Neural cell (in vitro differentiated cells): Measurements from ENCODE around the gene AP4S1. TPM values are rescaled to one million over a fixed set of nuclear protein-coding genes. Genes with fewer than 3 reads are reported as not detected.

Experiments
- H2AFZ ChIP-seq: fragments of 200-600, 300-800 bp; sonication (generic), shearing (Covaris generic); 2 replicates; pipeline ENCODE4 v1.6.0; 2014; ENCODE audit warnings: low read depth, mild to moderate bottlenecking, antibody characterized with exemption, low read length, moderate library complexity
- H3F3A ChIP-seq: fragments of 200-600 bp; shearing (Covaris generic); 2 replicates; pipeline ENCODE4 v1.6.1; 2016; ENCODE audit warnings: mild to moderate bottlenecking, moderate library complexity, mixed read lengths, antibody characterized with exemption, low read length; ENCODE audit not compliant: insufficient read depth, poor library complexity, severe bottlenecking
- H3K27ac ChIP-seq: fragments of 200-600, 300-800 bp; sonication (generic), shearing (Covaris generic); 2 replicates; pipeline ENCODE4 v1.5.1; 2014; ENCODE audit warnings: mild to moderate bottlenecking, low read length, moderate library complexity
- H3K27me3 ChIP-seq: fragments of 300-800, 200-600 bp; sonication (generic), shearing (Covaris generic); 2 replicates; pipeline ENCODE4 v1.6.0; 2014; ENCODE audit warnings: mild to moderate bottlenecking, low read depth, low read length, moderate library complexity; ENCODE audit not compliant: insufficient read depth
- H3K36me3 ChIP-seq: fragments of 300-800, 200-600 bp; sonication (generic), shearing (Covaris generic); 2 replicates; pipeline ENCODE4 v1.5.1; 2014; ENCODE audit warnings: mild to moderate bottlenecking, antibody characterized with exemption, low read length, moderate library complexity; ENCODE audit not compliant: insufficient read depth
- H3K4me2 ChIP-seq: fragments of 300-800, 200-600 bp; sonication (generic), shearing (Covaris generic); 2 replicates; pipeline ENCODE4 v1.6.0; 2014; ENCODE audit warnings: mild to moderate bottlenecking, low read length
- H3K4me3 ChIP-seq: fragments of 300-800, 200-600 bp; sonication (generic), shearing (Covaris generic); 2 replicates; pipeline ENCODE4 v1.5.1; 2014; ENCODE audit warnings: mild to moderate bottlenecking, low read length, moderate library complexity
- H3K79me2 ChIP-seq: fragments of 200-600 bp; shearing (Covaris generic); replicated peaks from 2 replicates; pipeline ENCODE4 v1.6.0; 2014; ENCODE audit warnings: mild to moderate bottlenecking, low read length, moderate library complexity; ENCODE audit not compliant: insufficient read depth
- H3K9ac ChIP-seq: fragments of 300-800, 200-600 bp; sonication (generic), shearing (Covaris generic); 2 replicates; pipeline ENCODE4 v1.6.1; 2016; ENCODE audit warnings: mild to moderate bottlenecking, low read length, mixed read lengths
- H3K9me2 ChIP-seq: fragments of 200-600 bp; shearing (Covaris generic); 2 replicates; pipeline ENCODE4 v1.6.1; 2016; ENCODE audit warnings: mild to moderate bottlenecking, low read length, mixed read lengths; ENCODE audit not compliant: insufficient read depth
- H3K9me3 ChIP-seq: fragments of 200-600, 300-800 bp; sonication (generic), shearing (Covaris generic); 2 replicates; pipeline ENCODE4 v1.6.1; 2016; ENCODE audit warnings: mild to moderate bottlenecking, mixed run types, low read length, moderate library complexity, mixed read lengths
- H4K20me1 ChIP-seq: fragments of 200-600 bp; shearing (Covaris generic); 2 replicates; pipeline ENCODE4 v1.6.1; 2016; ENCODE audit warnings: mild to moderate bottlenecking, mixed run types; ENCODE audit not compliant: insufficient read depth
- CTCF ChIP-seq: fragments of 450-650 bp; IDR thresholded peaks from 2 replicates; pipeline ENCODE4 v1.5.1; 2014; ENCODE audit warnings: antibody characterized with exemption, mild to moderate bottlenecking, moderate library complexity; ENCODE audit not compliant: poor library complexity, severe bottlenecking
- EP300 ChIP-seq: fragments of 450-650 bp; conservative IDR thresholded peaks from 2 replicates; pipeline ENCODE4 v1.6.1; 2014; ENCODE audit warnings: antibody characterized with exemption, mild to moderate bottlenecking, moderate library complexity; ENCODE audit not compliant: poor library complexity, severe bottlenecking
- EZH2 ChIP-seq: fragments of 200-600, 300-800 bp; shearing (Covaris generic), sonication (generic); IDR thresholded peaks from 2 replicates; pipeline ENCODE4 v1.6.1; 2014; ENCODE audit warnings: antibody characterized with exemption, low read length, borderline replicate concordance, mild to moderate bottlenecking; ENCODE audit not compliant: insufficient read depth, poor library complexity, severe bottlenecking
- MXI1 ChIP-seq: fragments of 450-650 bp; conservative IDR thresholded peaks from 2 replicates; pipeline ENCODE4 v1.6.1; 2014; ENCODE audit warnings: antibody characterized with exemption, mild to moderate bottlenecking; ENCODE audit not compliant: poor library complexity, severe bottlenecking
- POLR2AphosphoS5 ChIP-seq: IDR thresholded peaks from 2 replicates; pipeline ENCODE4 v1.6.1; 2012
- RAD21 ChIP-seq: fragments of 450-650 bp; conservative IDR thresholded peaks from 2 replicates; pipeline ENCODE4 v1.6.1; 2014; ENCODE audit warnings: antibody characterized with exemption, mild to moderate bottlenecking, moderate library complexity
- REST ChIP-seq: IDR thresholded peaks from 2 replicates; pipeline ENCODE4 v1.6.1; 2012; ENCODE audit warnings: borderline replicate concordance
- SMC3 ChIP-seq: fragments of 450-650 bp; conservative IDR thresholded peaks from 2 replicates; pipeline ENCODE4 v1.6.1; 2014; ENCODE audit warnings: antibody characterized with exemption, mild to moderate bottlenecking, moderate library complexity; ENCODE audit not compliant: poor library complexity
- TAF1 ChIP-seq: IDR thresholded peaks from 2 replicates; pipeline ENCODE4 v1.6.1; 2012; ENCODE audit warnings: low read depth
- polyA plus RNA-seq: library from polyadenylated mRNA; depleted of rRNA; stranded (reverse); fragments of >200 nt; gene quantifications from 2 replicates; pipeline ENCODE4 v1.2.3, GENCODE V29; 2014

Gene AP4S1
- polyA plus RNA-seq, 1 donor from 2014 or later, result 20.8 TPM

GRCh38 chr14:31125231-31125630 is 99.8 kb downstream of the AP4S1 start:
- H3K4me3 ChIP-seq, result no peak overlapping the region
- no peak overlapping the region for H3K27ac ChIP-seq
- H3K9ac ChIP-seq, result no peak overlapping the region
- H3K27me3 ChIP-seq, result no peaks in the 10 kb centered on the region
- H2AFZ ChIP-seq, result no peak overlapping the region
- TF ChIP-seq SMC3 (no peak), MXI1 (no peak), EP300 (no peak)
- H3K79me2 ChIP-seq, result no peaks in the 10 kb centered on the region
- peaks cover 19% of the 10 kb centered on the region for H3K36me3 ChIP-seq
- H3K9me3 ChIP-seq, result no peaks in the 10 kb centered on the region
- no peak overlapping the region for H3K4me2 ChIP-seq
- no peaks in the 10 kb centered on the region for H4K20me1 ChIP-seq
- H3F3A ChIP-seq, result no peaks in the 10 kb centered on the region
- H3K9me2 ChIP-seq, result no peaks in the 10 kb centered on the region

GRCh38 chr14:31126680-31127079 is 101.2 kb downstream of the AP4S1 start:
- TF ChIP-seq POLR2AphosphoS5, result no peak
- TF ChIP-seq EP300, result no peak
- TF ChIP-seq EZH2, result no peak
- no peak for TF ChIP-seq SMC3
- TF ChIP-seq CTCF, result no peak
- TF ChIP-seq MXI1, result no peak
- no peak for TF ChIP-seq REST
- TF ChIP-seq RAD21, result no peak
- H3K27ac ChIP-seq, result no peak overlapping the region
- no peaks in the 10 kb centered on the region for H3K79me2 ChIP-seq
- H3F3A ChIP-seq, result no peaks in the 10 kb centered on the region
- H3K9ac ChIP-seq, result no peak overlapping the region
- H3K4me3 ChIP-seq, result no peak overlapping the region
- no peaks in the 10 kb centered on the region for H3K9me2 ChIP-seq
- no peaks in the 10 kb centered on the region for H4K20me1 ChIP-seq
- no peak overlapping the region for H3K4me2 ChIP-seq
- no peaks in the 10 kb centered on the region for H3K27me3 ChIP-seq
- H2AFZ ChIP-seq, result no peak overlapping the region
- peaks cover 24% of the 10 kb centered on the region for H3K36me3 ChIP-seq
- H3K9me3 ChIP-seq, result no peaks in the 10 kb centered on the region

- Histone ChIP-seq H3K36me3 (peaks cover 24% of the 10 kb centered on the region), H3K9ac (no peak overlapping the region), H3K4me3 (no peak overlapping the region), H3K79me2 (no peaks in the 10 kb centered on the region), H4K20me1 (no peaks in the 10 kb centered on the region), H3K4me2 (no peak overlapping the region), H2AFZ (no peak overlapping the region), H3K27me3 (no peaks in the 10 kb centered on the region), H3F3A (no peaks in the 10 kb centered on the region), H3K9me2 (no peaks in the 10 kb centered on the region), H3K9me3 (no peaks in the 10 kb centered on the region), H3K27ac (no peak overlapping the region)
- no peak for TF ChIP-seq REST
- TF ChIP-seq EP300, result no peak
- no peak for TF ChIP-seq MXI1
- no peak for TF ChIP-seq RAD21
- TF ChIP-seq TAF1, result no peak
- TF ChIP-seq SMC3, result no peak
- no peak for TF ChIP-seq EZH2
- no peak for TF ChIP-seq CTCF
- TF ChIP-seq POLR2AphosphoS5, result no peak
Observed at GRCh38 chr14:31127690-31128089, 102.2 kb downstream of the AP4S1 start.
